KMS-11 (cell line): ENCODE measurements around the gene BYSL.
A peak's percentile ranks its signal among the peaks of the same experiment; 100 is the strongest.

Source experiments
- H2AFZ ChIP-seq: fragments of 200-600 bp; sonication (generic); 2 replicates; pipeline ENCODE4 v1.6.1; 2016; ENCODE audit warnings: antibody characterized with exemption, mixed run types, low read depth
- H3K27ac ChIP-seq: fragments of 200-600 bp; sonication (generic); 2 replicates; pipeline ENCODE4 v1.6.1; 2016; ENCODE audit warnings: mild to moderate bottlenecking, mixed run types
- H3K27me3 ChIP-seq: fragments of 200-600 bp; sonication (generic); 2 replicates; pipeline ENCODE4 v1.6.1; 2017; ENCODE audit warnings: mild to moderate bottlenecking, low read depth, mixed run types, moderate library complexity; ENCODE audit not compliant: insufficient read depth
- H3K36me3 ChIP-seq: fragments of 200-600 bp; sonication (generic); 2 replicates; pipeline ENCODE4 v1.6.1; 2017; ENCODE audit warnings: mild to moderate bottlenecking, mixed run types; ENCODE audit not compliant: insufficient read depth
- H3K4me1 ChIP-seq: fragments of 200-600 bp; sonication (generic); 2 replicates; pipeline ENCODE4 v1.6.1; 2016; ENCODE audit warnings: mild to moderate bottlenecking, low read depth, mixed run types; ENCODE audit not compliant: poor library complexity, severe bottlenecking
- H3K4me2 ChIP-seq: fragments of 200-600 bp; sonication (generic); 2 replicates; pipeline ENCODE4 v1.7.0; 2016; ENCODE audit warnings: mild to moderate bottlenecking, mixed run types
- H3K4me3 ChIP-seq: fragments of 200-600 bp; sonication (generic); IDR thresholded peaks from 2 replicates; pipeline ENCODE4 v1.6.1; 2017; ENCODE audit warnings: low read depth, low read length, mixed read lengths; ENCODE audit not compliant: insufficient read depth
- H3K79me2 ChIP-seq: fragments of 200-600 bp; sonication (generic); 2 replicates; pipeline ENCODE4 v1.6.1; 2016; ENCODE audit warnings: low read depth, mixed run types; ENCODE audit not compliant: insufficient read depth
- H3K9ac ChIP-seq: fragments of 200-600 bp; sonication (generic); 2 replicates; pipeline ENCODE4 v1.6.1; 2016; ENCODE audit warnings: mild to moderate bottlenecking, mixed run types
- H4K20me1 ChIP-seq: fragments of 200-600 bp; sonication (generic); 2 replicates; pipeline ENCODE4 v1.6.1; 2016; ENCODE audit warnings: mild to moderate bottlenecking, mixed run types; ENCODE audit not compliant: insufficient read depth
- CTCF ChIP-seq: fragments of 200-600 bp; sonication (generic); conservative IDR thresholded peaks from 2 replicates; pipeline ENCODE4 v1.6.1; 2017; ENCODE audit warnings: low read depth, mild to moderate bottlenecking, antibody characterized with exemption, low read length, moderate library complexity, mixed read lengths

The BYSL gene

GRCh38 chr6:41894366-41895299, 26.7 kb upstream of the BYSL start:
- Histone ChIP-seq H3K4me2 (peak overlapping the region; percentile 86), H3K4me1 (peaks cover 25% of the 10 kb centered on the region), H3K27me3 (no peaks in the 10 kb centered on the region; the same call in 1 of the 2 replicates), H2AFZ (peak overlapping the region; percentile 41; the same call in 1 of the 2 replicates), H3K27ac (no peak overlapping the region), H3K36me3 (no peaks in the 10 kb centered on the region), H3K9ac (peak overlapping the region; percentile 68; the same call in 1 of the 2 replicates), H4K20me1 (no peaks in the 10 kb centered on the region), H3K79me2 (no peaks in the 10 kb centered on the region), H3K4me3 (no peak overlapping the region)
- TF ChIP-seq CTCF = no peak

GRCh38 chr6:41895300-41896233, 25.7 kb upstream of the BYSL start, which contains the start of gene USP49:
Gene USP49 (minus strand): TSS chr6:41895375. CDS start chr6:41806983, 88,392 bp downstream.
- Histone ChIP-seq H3K9ac (peak within 1 kb of the TSS; percentile 68), H3K4me3 (no peak within 1 kb of the TSS), H3K4me2 (peak within 1 kb of the TSS; percentile 86), H3K36me3 (no peaks in the 10 kb centered on the region), H3K27me3 (no peaks in the 10 kb centered on the region; the same call in 1 of the 2 replicates), H3K27ac (peak within 1 kb of the TSS; percentile 71), H3K4me1 (peaks cover 25% of the 10 kb centered on the region), H2AFZ (peak within 1 kb of the TSS; percentile 58), H4K20me1 (no peaks in the 10 kb centered on the region), H3K79me2 (no peaks in the 10 kb centered on the region)
- no peak for TF ChIP-seq CTCF

GRCh38 chr6:41896281-41896680, 25.0 kb upstream of the BYSL start:
- H3K4me1 ChIP-seq = peaks cover 25% of the 10 kb centered on the region
- H3K9ac ChIP-seq = peak overlapping the region; percentile 68; the same call in 1 of the 2 replicates
- H3K27me3 ChIP-seq = no peaks in the 10 kb centered on the region; the same call in 1 of the 2 replicates
- H3K4me3 ChIP-seq = no peak overlapping the region
- H3K4me2 ChIP-seq = peak overlapping the region; percentile 81
- peak overlapping the region; percentile 71 for H3K27ac ChIP-seq
- H4K20me1 ChIP-seq = no peaks in the 10 kb centered on the region
- H3K36me3 ChIP-seq = no peaks in the 10 kb centered on the region
- no peaks in the 10 kb centered on the region for H3K79me2 ChIP-seq
- no peak for TF ChIP-seq CTCF
- H2AFZ ChIP-seq = peak overlapping the region; percentile 58

GRCh38 chr6:41900861-41901260, 20.4 kb upstream of the BYSL start:
- Histone ChIP-seq H3K4me1 (peaks cover 17% of the 10 kb centered on the region), H3K27me3 (no peaks in the 10 kb centered on the region), H3K4me2 (no peak overlapping the region), H3K79me2 (no peaks in the 10 kb centered on the region), H3K9ac (no peak overlapping the region), H3K36me3 (no peaks in the 10 kb centered on the region), H4K20me1 (no peaks in the 10 kb centered on the region), H2AFZ (no peak overlapping the region), H3K27ac (no peak overlapping the region), H3K4me3 (no peak overlapping the region)
- no peak for TF ChIP-seq CTCF
